ENCODE measurements around the gene RAB26.

Gene RAB26

GRCh38 chr16:2145843-2146242 lies 2.6 kb upstream of the RAB26 start:
- no peak for DNase-seq

GRCh38 chr16:2147378-2147777 lies 1.0 kb upstream of the RAB26 start:
- DNase-seq = no peak

- DNase-seq = no peak
Observed at GRCh38 chr16:2148714-2149629, 547 bp downstream of the RAB26 start.

GRCh38 chr16:2149630-2150417 lies 1.4 kb downstream of the RAB26 start:
- DNase-seq = no peak

- no peak for DNase-seq
Observed at GRCh38 chr16:2150418-2151187, 2.2 kb downstream of the RAB26 start.

GRCh38 chr16:2151188-2152091 lies 3.0 kb downstream of the RAB26 start:
- no peak for DNase-seq

GRCh38 chr16:2152695-2153506 lies 4.5 kb downstream of the RAB26 start:
- DNase-seq = no peak

GRCh38 chr16:2154533-2155090 lies 6.2 kb downstream of the RAB26 start:
- DNase-seq = no peak

- DNase-seq = peak; percentile 97
Observed at GRCh38 chr16:2155091-2155950, 6.9 kb downstream of the RAB26 start, which contains the start of gene TRAF7. Gene TRAF7, plus strand, starts transcription at chr16:2155782. Its CDS starts 8,139 bp downstream, at chr16:2163921.

- no peak for DNase-seq
Observed at GRCh38 chr16:2155977-2156848, 7.8 kb downstream of the RAB26 start.

GRCh38 chr16:2156849-2157224 lies 8.4 kb downstream of the RAB26 start:
- DNase-seq = no peak

- DNase-seq = no peak
Observed at GRCh38 chr16:2157480-2158261, 9.2 kb downstream of the RAB26 start.

GRCh38 chr16:2158262-2158638 lies 9.8 kb downstream of the RAB26 start:
- no peak for DNase-seq

GRCh38 chr16:2159175-2159838 lies 10.9 kb downstream of the RAB26 start:
- no peak for DNase-seq

- DNase-seq = no peak
Observed at GRCh38 chr16:2160915-2161551, 12.6 kb downstream of the RAB26 start.

GRCh38 chr16:2161911-2162310 lies 13.5 kb downstream of the RAB26 start:
- DNase-seq = no peak

- DNase-seq = no peak
Observed at GRCh38 chr16:2162676-2163118, 14.3 kb downstream of the RAB26 start.

Measured in NCI-H748 treated with DMSO at 0.1 percent for 48 hours (cell line).